T47D (cell line): Measurements from ENCODE around the gene HOPX.
A peak's percentile ranks its signal among the peaks of the same experiment; 100 is the strongest.
"Not testable (repeated sequence)": the region's sequence is repeated elsewhere in the genome, so short reads cannot be mapped to it uniquely, and the experiment has no call there.

ENCODE experiments used
- DNase-seq, 2 experiments: peaks; one replicate each; pipeline versions ENCODE4 v3.0.0 to v3.0.0-alpha.2; 2011 to 2012; ENCODE audit warnings: low read depth in 1 of 2, low spot score in 1 of 2
- JUND ChIP-seq: IDR thresholded peaks from 2 replicates; pipeline ENCODE4 v1.6.1; 2012; ENCODE audit warnings: low read depth
- in situ Hi-C: cut with HindIII; loops from 2 replicates; pipeline ENCODE4 v1.10.0; 2016; ENCODE audit warnings: low sequenced_read_pairs, low pct_unique_long_range_greater_than_20kb

The HOPX gene

DNA sequence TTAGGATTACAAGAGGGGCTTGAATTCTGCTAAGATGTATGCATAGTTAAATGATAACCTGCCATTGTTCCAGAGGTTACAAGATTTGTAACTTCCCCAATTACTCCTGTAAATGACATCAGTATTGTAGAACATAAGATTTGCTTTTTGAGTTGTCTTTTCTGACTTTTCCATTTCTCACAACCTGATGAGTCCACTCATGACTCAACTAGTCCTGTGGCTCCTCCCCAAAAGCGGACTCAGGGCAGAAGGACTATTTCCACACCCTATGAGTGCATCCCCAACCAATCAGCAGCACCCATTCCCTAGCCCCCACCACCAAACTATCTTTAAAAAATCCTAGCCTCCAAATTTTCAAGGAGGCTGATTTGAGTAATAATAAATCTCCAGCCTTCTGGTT lies 54.7 kb downstream of the HOPX start:
- no peak for TF ChIP-seq JUND
- in situ Hi-C loops = no loop called here
- DNase-seq = no peak

DNA sequence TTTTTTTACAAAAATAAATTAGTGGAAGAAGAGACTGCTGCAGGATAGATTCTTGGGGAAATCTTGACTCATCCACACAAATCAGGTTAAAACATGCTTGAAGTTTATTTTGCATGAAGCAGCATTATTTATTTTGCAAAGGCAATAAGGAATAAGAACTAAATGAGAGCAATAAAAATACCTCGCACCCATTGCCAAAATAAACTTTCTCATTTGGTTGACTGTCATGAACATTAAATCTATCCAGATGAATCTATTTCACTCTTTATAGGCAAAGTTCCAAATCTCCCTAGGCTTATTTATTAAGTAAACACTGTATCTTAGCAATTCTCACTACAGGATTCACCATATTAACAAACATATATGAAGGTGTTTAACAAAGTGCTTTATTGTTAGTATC lies 58.9 kb downstream of the HOPX start:
- DNase-seq = peak in 1 of 2 experiments; percentile 67
- in situ Hi-C loops = no loop called here
- TF ChIP-seq JUND = no peak

DNA sequence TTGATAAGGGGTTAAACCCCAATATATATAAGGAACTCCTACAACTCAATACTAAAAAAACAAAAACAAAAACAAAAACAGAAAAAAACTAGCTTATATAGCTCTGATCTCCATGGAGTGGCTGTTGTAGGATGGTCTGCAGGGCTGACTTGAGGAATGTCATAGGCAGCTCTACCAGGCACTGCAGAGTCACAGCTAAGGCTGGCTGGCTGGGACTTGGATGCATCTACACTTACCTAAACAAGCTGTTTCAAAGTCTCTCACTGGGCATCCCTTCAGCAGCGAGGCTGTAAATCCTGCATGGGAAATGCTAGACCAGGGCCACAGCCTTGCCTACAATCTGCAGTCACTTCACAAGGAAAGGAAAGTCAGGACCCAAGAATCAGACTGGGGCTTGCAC lies 61.3 kb downstream of the HOPX start:
- in situ Hi-C loops = no loop called here
- TF ChIP-seq JUND = no peak
- DNase-seq = no peak

DNA sequence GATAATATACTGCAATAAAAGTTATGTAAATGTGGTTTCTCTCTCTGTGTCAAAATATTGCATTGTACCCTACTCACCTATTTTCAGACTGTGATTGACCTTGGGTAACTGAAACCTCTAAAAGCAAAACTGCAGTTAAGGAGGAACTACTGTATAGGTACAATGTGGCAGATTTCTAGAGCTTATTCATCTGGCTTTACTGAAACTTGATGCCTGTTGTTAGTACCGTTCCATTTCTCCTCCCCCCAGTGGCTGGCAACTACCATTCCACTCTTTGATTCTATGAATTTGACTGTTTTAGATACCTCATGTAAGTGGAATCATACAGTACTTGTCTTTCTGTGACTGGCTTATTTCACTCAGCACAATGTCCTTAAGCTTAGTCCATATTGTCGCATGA lies 61.9 kb downstream of the HOPX start:
- in situ Hi-C loops = no loop called here
- TF ChIP-seq JUND = no peak
- DNase-seq = peak in 1 of 2 experiments; percentile 8

DNA sequence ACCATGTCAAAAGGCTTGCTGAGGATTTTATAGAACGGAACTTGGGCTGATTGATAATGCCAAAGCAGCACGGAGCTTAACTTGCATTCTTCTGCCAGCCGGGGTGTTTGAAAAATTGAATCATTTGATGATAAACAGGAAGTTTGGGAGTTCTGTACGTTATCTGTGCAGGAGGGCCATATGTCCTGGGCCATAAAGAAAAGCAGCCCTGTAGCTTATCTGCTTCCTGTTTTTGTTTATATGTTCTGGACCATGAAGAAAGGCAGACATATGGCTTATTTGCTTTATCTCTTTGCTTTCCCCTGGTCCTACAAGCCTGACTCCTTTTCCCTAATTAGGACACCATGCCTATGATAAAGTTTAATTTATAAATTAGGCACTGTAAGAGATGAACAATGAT lies 62.4 kb downstream of the HOPX start:
- DNase-seq = no peak
- in situ Hi-C loops = no loop called here
- no peak for TF ChIP-seq JUND

DNA sequence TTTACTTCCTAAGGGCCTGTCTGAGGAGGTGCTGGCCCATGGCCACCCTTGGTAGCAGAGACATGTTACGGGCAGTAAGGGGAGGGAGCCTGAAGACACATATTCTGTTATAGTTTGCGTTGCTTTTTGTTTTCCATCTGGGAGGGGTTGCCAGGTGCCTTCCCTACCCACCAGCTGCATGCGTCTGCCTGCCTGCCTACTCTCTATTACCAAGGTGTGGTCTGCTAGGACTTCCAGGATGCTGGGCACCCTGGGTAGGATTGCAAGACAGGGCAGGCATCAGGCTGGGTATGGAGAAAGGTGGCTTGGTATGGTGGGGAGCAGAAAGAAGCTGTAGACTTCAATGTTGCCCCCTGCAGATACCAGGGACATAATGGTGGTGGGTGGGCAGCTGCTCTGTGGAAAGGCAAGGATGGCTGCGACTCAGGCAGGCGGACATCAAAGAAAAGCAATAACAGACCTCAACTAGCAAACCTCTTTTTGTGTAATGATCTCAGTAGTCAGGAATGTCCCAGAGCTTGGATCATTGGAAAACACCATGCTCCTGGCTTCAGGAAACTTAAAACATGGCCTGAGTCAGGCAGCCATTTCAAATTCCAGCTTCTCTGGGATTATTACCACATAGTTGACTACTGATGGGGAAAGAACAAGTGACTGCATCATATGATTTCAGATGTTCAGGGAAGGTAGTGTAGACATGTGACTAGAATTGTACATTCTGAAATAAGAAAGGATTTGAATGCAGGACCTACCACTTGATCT lies 67.8 kb downstream of the HOPX start:
- no peak for TF ChIP-seq JUND
- in situ Hi-C loops = no loop called here
- DNase-seq = no peak

DNA sequence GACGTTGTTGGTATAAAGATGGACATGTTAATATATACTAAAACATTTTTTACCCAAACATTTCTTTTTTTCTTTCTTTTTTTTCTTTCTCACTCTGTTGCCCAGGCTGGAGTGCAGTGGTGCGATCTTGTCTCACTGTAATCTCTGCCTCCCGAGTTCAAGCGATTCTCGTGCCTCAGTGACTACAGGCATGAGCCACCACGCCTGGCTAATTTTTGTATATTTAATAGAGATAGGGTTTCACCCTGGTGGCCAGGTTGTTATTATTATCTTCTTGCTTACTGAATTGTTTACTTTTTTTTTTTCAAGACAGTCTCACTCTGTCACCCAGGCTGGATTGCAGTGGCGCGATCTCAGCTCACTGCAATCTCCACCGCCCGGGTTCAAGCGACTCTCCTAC lies 68.8 kb downstream of the HOPX start:
- no peak for TF ChIP-seq JUND
- in situ Hi-C loops = no loop called here
- DNase-seq = no peak

DNA sequence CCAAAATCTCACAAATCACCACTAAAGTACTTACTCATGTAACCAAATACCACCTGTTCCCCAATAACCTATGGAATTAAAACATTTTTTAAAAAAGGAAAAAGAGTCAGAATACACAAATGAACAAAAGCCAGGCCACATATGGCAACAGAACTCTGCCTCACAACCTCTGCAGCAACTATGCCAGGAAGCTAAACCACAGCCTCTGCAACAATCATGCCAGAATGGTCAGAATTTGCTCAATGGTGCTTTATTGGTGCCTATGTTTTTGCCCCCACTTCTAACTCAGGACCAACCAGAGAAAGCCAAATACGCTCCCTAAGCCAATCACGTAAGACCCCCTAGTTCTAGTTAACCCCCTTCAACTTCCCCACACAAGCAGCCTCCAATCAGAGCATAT lies 69.6 kb downstream of the HOPX start:
- TF ChIP-seq JUND = no peak
- in situ Hi-C loops = no loop called here
- no peak for DNase-seq

DNA sequence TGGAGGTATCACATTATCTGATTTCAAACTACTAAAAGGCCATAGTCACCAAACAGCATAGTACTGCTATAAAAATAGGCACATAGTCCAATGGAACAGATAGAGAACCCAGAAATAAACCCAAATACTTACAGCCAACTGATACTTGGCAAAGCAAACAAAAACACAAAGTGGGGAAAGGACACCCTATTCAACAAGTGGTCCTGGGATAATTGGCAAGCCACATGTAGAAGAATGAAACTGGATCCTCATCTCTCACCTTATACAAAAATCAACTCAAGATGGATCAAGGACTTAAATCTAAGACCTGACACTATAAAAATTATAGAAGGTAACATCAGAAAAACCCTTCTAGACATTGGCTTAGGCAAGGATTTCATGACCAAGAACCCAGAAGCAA lies 70.9 kb downstream of the HOPX start:
- in situ Hi-C loops, DNase-seq: not testable (repeated sequence)

DNA sequence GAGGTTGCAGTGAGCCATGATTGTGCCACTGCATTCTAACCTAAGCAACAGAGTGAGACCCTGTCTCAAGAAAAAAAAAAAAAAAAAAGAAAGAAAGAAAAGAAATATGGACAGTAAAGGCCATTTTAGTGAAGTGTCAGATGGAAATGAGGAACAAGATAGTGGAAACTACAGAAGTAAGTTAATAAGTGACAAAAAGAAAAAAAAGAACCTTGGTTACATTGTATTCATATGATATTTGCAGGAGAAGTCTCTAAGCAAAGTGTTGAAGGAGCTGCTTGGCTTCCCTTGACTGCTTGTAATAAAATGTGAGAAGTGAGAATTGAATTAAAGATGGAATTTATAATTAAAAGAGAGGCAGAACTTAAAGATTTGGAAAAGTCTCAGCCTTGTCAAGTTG lies 73.2 kb downstream of the HOPX start:
- DNase-seq = no peak
- TF ChIP-seq JUND = no peak
- in situ Hi-C loops = no loop called here

DNA sequence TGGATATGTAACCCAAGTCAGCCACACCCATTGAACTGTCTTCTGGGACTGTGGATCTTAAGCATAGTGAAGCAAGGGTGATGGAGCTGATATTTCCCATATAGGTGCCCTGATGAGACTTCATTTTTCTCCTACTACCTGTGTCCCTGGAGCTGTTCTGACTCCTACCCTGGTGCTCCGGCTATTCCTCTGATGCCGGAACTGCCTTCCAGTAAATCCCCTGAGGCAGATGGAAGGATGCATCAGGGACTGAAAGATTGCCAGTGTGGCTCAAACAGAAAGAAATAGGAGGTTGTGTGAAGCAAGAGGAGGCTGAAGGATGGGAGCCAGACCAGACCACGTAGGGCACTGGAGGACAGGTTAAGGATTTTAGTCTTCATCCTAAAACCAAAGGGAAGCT lies 74.7 kb downstream of the HOPX start:
- in situ Hi-C loops = no loop called here
- no peak for TF ChIP-seq JUND
- no peak for DNase-seq

DNA sequence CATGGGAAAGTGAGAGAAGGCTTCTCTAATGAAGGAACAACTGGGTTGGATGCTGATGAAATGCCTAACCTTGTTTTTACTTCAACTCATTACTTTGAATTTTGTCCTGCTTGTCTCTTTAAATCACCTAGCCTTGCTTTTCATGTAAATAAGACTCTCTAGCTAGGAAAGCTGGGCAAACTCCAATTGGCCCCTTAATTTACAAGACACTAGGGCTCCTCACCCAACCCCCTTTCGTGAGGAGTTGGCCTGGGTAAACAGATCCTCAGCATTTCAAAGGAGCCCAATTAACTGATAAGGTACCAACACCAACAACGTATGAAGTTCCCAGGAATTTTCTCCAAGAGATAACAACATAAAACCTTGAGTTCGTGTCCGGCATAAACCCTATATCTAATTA lies 75.6 kb downstream of the HOPX start:
- in situ Hi-C loops, DNase-seq: not testable (repeated sequence)

DNA sequence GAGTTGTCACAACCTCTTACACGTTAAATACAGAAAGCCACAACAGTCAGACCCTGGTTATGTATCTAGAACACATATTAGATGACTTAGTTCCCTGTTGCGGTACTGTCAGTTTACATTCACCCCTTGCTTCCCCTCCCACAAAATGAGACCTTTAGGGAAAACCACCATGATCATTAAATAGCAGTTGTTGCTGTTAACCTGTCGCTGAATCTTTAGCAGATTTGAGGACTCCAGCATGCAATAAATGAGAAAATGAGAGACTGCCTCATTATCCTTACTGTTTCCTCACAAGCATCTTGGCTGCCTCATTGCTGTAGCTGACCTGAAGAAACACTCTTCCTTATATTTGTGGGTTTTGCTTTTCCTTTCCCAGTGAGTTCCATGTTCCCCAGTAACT lies 77.8 kb downstream of the HOPX start:
- no peak for DNase-seq
- TF ChIP-seq JUND = no peak
- in situ Hi-C loops = no loop called here
